Retinal pigment epithelial cell (primary cell): Measurements from ENCODE around the gene NUDT2.
"Not testable (repeated sequence)": the region's sequence is repeated elsewhere in the genome, so short reads cannot be mapped to it uniquely, and the experiment has no call there.

Experiments
- DNase-seq: peaks from one replicate; pipeline ENCODE4 v3.0.0-alpha.2; 2010; ENCODE audit warnings: low read depth
- H3K4me3 ChIP-seq: 2 replicates; pipeline ENCODE4 v1.5.1; 2011; ENCODE audit warnings: mild to moderate bottlenecking, low read length, control low read depth, moderate library complexity
- CTCF ChIP-seq: conservative IDR thresholded peaks from 2 replicates; pipeline ENCODE4 v1.5.1; 2011; ENCODE audit warnings: low read depth, low read length, control low read depth, inconsistent platforms

The NUDT2 gene

GRCh38 chr9:34347800-34348158, 18.4 kb downstream of the NUDT2 start:
- no peak overlapping the region for H3K4me3 ChIP-seq
- no peak for TF ChIP-seq CTCF
- no peak for DNase-seq

GRCh38 chr9:34349324-34349723, 20.0 kb downstream of the NUDT2 start:
- DNase-seq = no peak
- H3K4me3 ChIP-seq = no peak overlapping the region
- TF ChIP-seq CTCF = no peak

- not testable (repeated sequence) for DNase-seq, H3K4me3 ChIP-seq
Observed at GRCh38 chr9:34352122-34352652, 22.8 kb downstream of the NUDT2 start.

GRCh38 chr9:34352957-34353356, 23.6 kb downstream of the NUDT2 start:
- not testable (repeated sequence) for DNase-seq, H3K4me3 ChIP-seq

GRCh38 chr9:34362614-34363214, 33.3 kb downstream of the NUDT2 start:
- no peak overlapping the region for H3K4me3 ChIP-seq
- no peak for DNase-seq
- TF ChIP-seq CTCF = no peak

GRCh38 chr9:34363619-34364351, 34.4 kb downstream of the NUDT2 start:
- no peak overlapping the region for H3K4me3 ChIP-seq
- TF ChIP-seq CTCF = no peak
- no peak for DNase-seq

GRCh38 chr9:34365282-34365681, 35.9 kb downstream of the NUDT2 start:
- H3K4me3 ChIP-seq = no peak overlapping the region
- TF ChIP-seq CTCF = no peak
- DNase-seq = no peak

- TF ChIP-seq CTCF = no peak
- H3K4me3 ChIP-seq = no peak overlapping the region
- no peak for DNase-seq
Observed at GRCh38 chr9:34366365-34366764, 37.0 kb downstream of the NUDT2 start.

- H3K4me3 ChIP-seq, DNase-seq: not testable (repeated sequence)
Observed at GRCh38 chr9:34367751-34368410, 38.5 kb downstream of the NUDT2 start.

GRCh38 chr9:34368796-34369195, 39.4 kb downstream of the NUDT2 start:
- DNase-seq = not testable (repeated sequence)

More at GRCh38 chr9:34368796-34369195, 39.4 kb downstream of the NUDT2 start:
- H3K4me3 ChIP-seq = not testable (repeated sequence)
